ENCODE results near the gene MRPS7. TPM values are rescaled to one million over a fixed set of nuclear protein-coding genes. Genes with fewer than 3 reads are reported as not detected.
"Not testable (repeated sequence)": the region's sequence is repeated elsewhere in the genome, so short reads cannot be mapped to it uniquely, and the experiment has no call there.

The MRPS7 gene
- total and polyA plus RNA-seq, 8 donors: 41.0 to 70.4 (median 58.0) TPM

GRCh38 chr17:75250009-75250471 is 11.6 kb upstream of the MRPS7 start:
- H3K27me3 ChIP-seq: no peaks in the 10 kb centered on the region
- H3K4me1 ChIP-seq: peaks cover 0 to 29% of the 10 kb centered on the region in 2 donors
- H3K4me3 ChIP-seq: no peak overlapping the region
- no peak for TF ChIP-seq CTCF (IDR thresholded peaks at IDR 0.05)
- H3K36me3 ChIP-seq: peaks cover 3 to 23% of the 10 kb centered on the region in 2 donors
- peak in 1 of 4 donors; percentile 37 for DNase-seq
- intact Hi-C loops (cut with DNase I): no loop called here
- ATAC-seq: peak; percentile 56
- no peak overlapping the region for H3K27ac ChIP-seq
- no peaks in the 10 kb centered on the region for H3K9me3 ChIP-seq

- no peaks in the 10 kb centered on the region for H3K9me3 ChIP-seq
- TF ChIP-seq CTCF (IDR thresholded peaks at IDR 0.05): no peak
- no peak overlapping the region for H3K4me3 ChIP-seq
- H3K27ac ChIP-seq: peak overlapping the region in 1 of 2 donors; percentile 66
- H3K36me3 ChIP-seq: peaks cover 0 to 5% of the 10 kb centered on the region in 2 donors
- H3K27me3 ChIP-seq: no peaks in the 10 kb centered on the region
- no peak for ATAC-seq
- peaks cover 0 to 33% of the 10 kb centered on the region in 2 donors for H3K4me1 ChIP-seq
- intact Hi-C loops (cut with DNase I): no loop called here
- peak in 1 of 4 donors; percentile 6 for DNase-seq
These were observed 9.5 kb upstream of the MRPS7 start for GRCh38 chr17:75252039-75252816.

- ATAC-seq; H3K27me3 ChIP-seq; H3K4me3 ChIP-seq; H3K9me3 ChIP-seq; intact Hi-C loops (cut with DNase I); DNase-seq; H3K36me3 ChIP-seq: not testable (repeated sequence)
- peaks cover 12 to 49% of the 10 kb centered on the region in 2 donors for H3K4me1 ChIP-seq
- peak overlapping the region in 1 of 2 donors; percentile 50 for H3K27ac ChIP-seq
These were observed 5.6 kb upstream of the MRPS7 start for GRCh38 chr17:75255954-75256698.

- peaks cover 12 to 41% of the 10 kb centered on the region in 2 donors for H3K4me1 ChIP-seq
- intact Hi-C loops (cut with DNase I): not testable (repeated sequence)
These were observed 4.5 kb upstream of the MRPS7 start for GRCh38 chr17:75257228-75257627.

GRCh38 chr17:75260641-75261335 is 891 bp upstream of the MRPS7 start:
- TF ChIP-seq CTCF (IDR thresholded peaks at IDR 0.05): no peak
- Histone ChIP-seq H3K36me3 (peaks cover 0 to 27% of the 10 kb centered on the region in 2 donors), H3K4me1 (peaks cover 19 to 59% of the 10 kb centered on the region in 2 donors), H3K4me3 (peak overlapping the region; percentile 98), H3K27ac (peak overlapping the region; percentile 93 to 97), H3K9me3 (no peaks in the 10 kb centered on the region), H3K27me3 (no peaks in the 10 kb centered on the region)
- no peak for DNase-seq
- intact Hi-C loops (cut with DNase I): no loop called here
- peak; percentile 12 for ATAC-seq

More at GRCh38 chr17:75257228-75257627, 4.5 kb upstream of the MRPS7 start:
- H3K27me3 ChIP-seq, H3K36me3 ChIP-seq, H3K4me3 ChIP-seq, DNase-seq, H3K27ac ChIP-seq, H3K9me3 ChIP-seq, ATAC-seq: not testable (repeated sequence)
